Measurements from ENCODE around the gene MCRIP2.

MCRIP2 gene

DNA sequence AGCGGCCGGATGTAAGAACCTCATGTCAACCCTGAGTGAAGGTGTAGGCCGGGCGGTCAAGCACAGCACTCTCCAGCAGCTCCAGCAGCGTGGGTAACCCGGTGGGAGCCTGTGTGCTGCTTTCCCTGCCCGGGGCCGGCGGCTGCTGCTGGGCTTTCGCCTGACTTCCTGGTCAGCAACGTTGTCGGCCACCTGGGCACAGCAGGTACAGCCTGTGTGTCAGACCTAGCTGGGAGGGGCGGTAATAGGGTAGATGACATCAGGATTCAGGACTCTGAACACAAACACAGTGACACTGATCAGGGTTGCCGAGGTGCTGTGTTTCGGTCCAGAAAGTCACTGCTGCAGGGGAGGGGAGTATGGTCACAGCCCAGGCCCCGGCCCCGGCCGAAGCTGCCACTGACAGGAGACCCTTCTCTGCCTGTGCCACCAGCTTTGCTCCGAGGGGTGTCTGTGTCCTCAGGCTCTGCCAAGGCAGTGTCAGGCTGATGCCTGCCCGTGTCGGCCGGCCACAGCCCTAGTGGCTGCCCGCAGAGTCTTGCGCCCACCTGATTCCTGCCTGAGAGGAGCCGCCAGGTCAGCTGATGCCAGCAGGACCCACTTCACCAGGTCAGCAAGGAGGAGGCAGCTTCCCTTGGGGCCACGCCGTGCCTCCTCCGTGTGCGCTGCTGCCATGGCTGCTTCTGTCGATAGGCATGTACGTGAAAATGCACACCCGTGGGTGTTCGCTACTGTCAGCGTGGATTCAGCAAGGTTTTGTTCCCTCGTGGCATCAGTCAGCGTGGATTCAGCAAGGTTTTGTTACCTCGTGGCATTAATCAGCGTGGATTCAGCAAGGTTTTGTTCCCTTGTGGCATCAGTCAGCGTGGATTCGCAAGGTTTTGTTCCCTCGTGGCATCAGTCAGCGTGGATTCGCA lies 42.5 kb upstream of the MCRIP2 start:
- no peaks in the 10 kb centered on the region for H3F3A ChIP-seq (ENCODE audit: low read depth)
- no peaks in the 10 kb centered on the region for H3K27me3 ChIP-seq (ENCODE audit: insufficient read depth, low read length, poor library complexity, severe bottlenecking)
- H4K20me1 ChIP-seq (ENCODE audit: insufficient read depth, low read length, poor library complexity, severe bottlenecking): no peaks in the 10 kb centered on the region
- H3K9me3 ChIP-seq (ENCODE audit: insufficient read depth, low read depth, low read length): no peaks in the 10 kb centered on the region
- H3K36me3 ChIP-seq (ENCODE audit: insufficient read depth, low read length): no peaks in the 10 kb centered on the region; the same call in 1 of the 2 replicates
- TF ChIP-seq, protein P1, sequence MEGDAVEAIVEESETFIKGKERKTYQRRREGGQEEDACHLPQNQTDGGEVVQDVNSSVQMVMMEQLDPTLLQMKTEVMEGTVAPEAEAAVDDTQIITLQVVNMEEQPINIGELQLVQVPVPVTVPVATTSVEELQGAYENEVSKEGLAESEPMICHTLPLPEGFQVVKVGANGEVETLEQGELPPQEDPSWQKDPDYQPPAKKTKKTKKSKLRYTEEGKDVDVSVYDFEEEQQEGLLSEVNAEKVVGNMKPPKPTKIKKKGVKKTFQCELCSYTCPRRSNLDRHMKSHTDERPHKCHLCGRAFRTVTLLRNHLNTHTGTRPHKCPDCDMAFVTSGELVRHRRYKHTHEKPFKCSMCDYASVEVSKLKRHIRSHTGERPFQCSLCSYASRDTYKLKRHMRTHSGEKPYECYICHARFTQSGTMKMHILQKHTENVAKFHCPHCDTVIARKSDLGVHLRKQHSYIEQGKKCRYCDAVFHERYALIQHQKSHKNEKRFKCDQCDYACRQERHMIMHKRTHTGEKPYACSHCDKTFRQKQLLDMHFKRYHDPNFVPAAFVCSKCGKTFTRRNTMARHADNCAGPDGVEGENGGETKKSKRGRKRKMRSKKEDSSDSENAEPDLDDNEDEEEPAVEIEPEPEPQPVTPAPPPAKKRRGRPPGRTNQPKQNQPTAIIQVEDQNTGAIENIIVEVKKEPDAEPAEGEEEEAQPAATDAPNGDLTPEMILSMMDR (conservative IDR thresholded peaks at IDR 0.05; ENCODE audit: low read length): no peak
- no peak for TF ChIP-seq EZH2phosphoT487 (IDR thresholded peaks at IDR 0.05; ENCODE audit: borderline replicate concordance)
- H3K9ac ChIP-seq (ENCODE audit: low read depth, low read length, poor library complexity, severe bottlenecking): no peak overlapping the region
- no peak overlapping the region for H2AFZ ChIP-seq (ENCODE audit: low read length)
- no peak overlapping the region for H3K4me2 ChIP-seq (ENCODE audit: low read depth, low read length, poor library complexity, severe bottlenecking)
- H3K4me3 ChIP-seq (ENCODE audit: low read length, poor library complexity, severe bottlenecking): no peak overlapping the region
- H3K79me2 ChIP-seq (ENCODE audit: insufficient read depth, low read length): peaks cover 19% of the 10 kb centered on the region; the same call in 1 of the 2 replicates
- H3K4me1 ChIP-seq (ENCODE audit: insufficient read depth, low read length, poor library complexity, severe bottlenecking): no peaks in the 10 kb centered on the region
- no peaks in the 10 kb centered on the region for H3K9me2 ChIP-seq (replicated peaks; ENCODE audit: low read depth, low read length)

DNA sequence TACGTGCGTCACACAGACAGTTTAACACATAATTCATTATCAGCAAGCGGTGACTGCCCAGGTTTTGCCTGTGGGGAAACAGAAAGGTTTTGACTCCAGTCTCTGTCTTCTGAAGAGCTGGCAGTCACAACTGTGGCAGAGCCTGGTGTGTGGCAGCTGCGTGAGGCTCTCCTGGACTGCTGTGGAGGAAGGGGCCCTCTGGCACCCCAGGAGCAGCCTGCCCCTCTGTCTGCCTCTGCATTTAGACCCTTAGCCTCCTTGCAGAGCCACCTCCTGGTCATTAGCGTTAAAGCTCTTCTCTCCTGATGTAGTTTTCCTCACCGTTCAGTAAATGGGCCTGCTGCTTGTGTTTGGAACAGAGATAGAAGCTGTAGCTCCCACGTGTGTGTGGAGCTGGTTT lies 40.8 kb upstream of the MCRIP2 start:
- Histone ChIP-seq H2AFZ (ENCODE audit: low read length) (no peak overlapping the region), H3K36me3 (ENCODE audit: insufficient read depth, low read length) (no peaks in the 10 kb centered on the region; the same call in 1 of the 2 replicates), H3K4me3 (ENCODE audit: low read length, poor library complexity, severe bottlenecking) (no peak overlapping the region), H3K9ac (ENCODE audit: low read depth, low read length, poor library complexity, severe bottlenecking) (no peak overlapping the region), H3K4me1 (ENCODE audit: insufficient read depth, low read length, poor library complexity, severe bottlenecking) (no peaks in the 10 kb centered on the region), H3F3A (ENCODE audit: low read depth) (no peaks in the 10 kb centered on the region), H3K27me3 (ENCODE audit: insufficient read depth, low read length, poor library complexity, severe bottlenecking) (no peaks in the 10 kb centered on the region), H4K20me1 (ENCODE audit: insufficient read depth, low read length, poor library complexity, severe bottlenecking) (no peaks in the 10 kb centered on the region), H3K79me2 (ENCODE audit: insufficient read depth, low read length) (peaks cover 6% of the 10 kb centered on the region; the same call in 1 of the 2 replicates), H3K9me2 (replicated peaks; ENCODE audit: low read depth, low read length) (no peaks in the 10 kb centered on the region), H3K4me2 (ENCODE audit: low read depth, low read length, poor library complexity, severe bottlenecking) (no peak overlapping the region), H3K9me3 (ENCODE audit: insufficient read depth, low read depth, low read length) (no peaks in the 10 kb centered on the region)
- TF ChIP-seq, protein P1 (conservative IDR thresholded peaks at IDR 0.05; ENCODE audit: low read length): peak; percentile 30; the same call in 1 of the 2 replicates
- TF ChIP-seq EZH2phosphoT487 (IDR thresholded peaks at IDR 0.05; ENCODE audit: borderline replicate concordance): no peak

DNA sequence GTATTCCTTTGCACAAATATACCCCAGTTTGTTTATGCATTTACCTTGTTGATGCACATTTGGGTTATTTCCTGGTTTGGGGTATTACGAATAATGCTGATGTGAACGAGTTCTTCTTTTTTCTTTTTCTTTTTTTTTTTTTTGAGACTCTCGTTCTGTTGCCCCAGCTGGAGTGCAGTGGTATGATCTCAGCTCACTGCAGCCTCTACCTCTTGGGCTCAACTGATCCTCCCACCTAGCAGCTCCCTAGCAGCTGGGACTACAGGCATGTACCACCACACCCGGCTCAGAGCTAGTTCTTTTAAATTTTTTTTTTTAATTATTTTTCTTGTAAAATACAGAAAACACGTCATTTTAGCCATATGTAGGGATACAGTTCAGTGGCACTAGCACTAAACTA lies 37.7 kb upstream of the MCRIP2 start:
- Histone ChIP-seq H3K4me3 (ENCODE audit: low read length, poor library complexity, severe bottlenecking) (no peak overlapping the region), H3K9me3 (ENCODE audit: insufficient read depth, low read depth, low read length) (no peaks in the 10 kb centered on the region), H3K4me1 (ENCODE audit: insufficient read depth, low read length, poor library complexity, severe bottlenecking) (no peaks in the 10 kb centered on the region), H3F3A (ENCODE audit: low read depth) (no peaks in the 10 kb centered on the region), H3K9me2 (replicated peaks; ENCODE audit: low read depth, low read length) (no peaks in the 10 kb centered on the region), H2AFZ (ENCODE audit: low read length) (no peak overlapping the region), H3K27me3 (ENCODE audit: insufficient read depth, low read length, poor library complexity, severe bottlenecking) (no peaks in the 10 kb centered on the region), H4K20me1 (ENCODE audit: insufficient read depth, low read length, poor library complexity, severe bottlenecking) (no peaks in the 10 kb centered on the region), H3K79me2 (ENCODE audit: insufficient read depth, low read length) (no peaks in the 10 kb centered on the region), H3K36me3 (ENCODE audit: insufficient read depth, low read length) (no peaks in the 10 kb centered on the region; the same call in 1 of the 2 replicates), H3K4me2 (ENCODE audit: low read depth, low read length, poor library complexity, severe bottlenecking) (no peak overlapping the region), H3K9ac (ENCODE audit: low read depth, low read length, poor library complexity, severe bottlenecking) (no peak overlapping the region)
- TF ChIP-seq, protein P1 (conservative IDR thresholded peaks at IDR 0.05; ENCODE audit: low read length): no peak
- no peak for TF ChIP-seq EZH2phosphoT487 (IDR thresholded peaks at IDR 0.05; ENCODE audit: borderline replicate concordance)

All from Loucy (cell line).